NAMALWA (cell line): ENCODE measurements around the gene TESK2.
A peak's percentile ranks its signal among the peaks of the same experiment; 100 is the strongest.

Experiments
- DNase-seq: peaks from one replicate; pipeline ENCODE4 v3.0.0-alpha.2; 2015; ENCODE audit warnings: low spot score

TESK2 gene

DNA sequence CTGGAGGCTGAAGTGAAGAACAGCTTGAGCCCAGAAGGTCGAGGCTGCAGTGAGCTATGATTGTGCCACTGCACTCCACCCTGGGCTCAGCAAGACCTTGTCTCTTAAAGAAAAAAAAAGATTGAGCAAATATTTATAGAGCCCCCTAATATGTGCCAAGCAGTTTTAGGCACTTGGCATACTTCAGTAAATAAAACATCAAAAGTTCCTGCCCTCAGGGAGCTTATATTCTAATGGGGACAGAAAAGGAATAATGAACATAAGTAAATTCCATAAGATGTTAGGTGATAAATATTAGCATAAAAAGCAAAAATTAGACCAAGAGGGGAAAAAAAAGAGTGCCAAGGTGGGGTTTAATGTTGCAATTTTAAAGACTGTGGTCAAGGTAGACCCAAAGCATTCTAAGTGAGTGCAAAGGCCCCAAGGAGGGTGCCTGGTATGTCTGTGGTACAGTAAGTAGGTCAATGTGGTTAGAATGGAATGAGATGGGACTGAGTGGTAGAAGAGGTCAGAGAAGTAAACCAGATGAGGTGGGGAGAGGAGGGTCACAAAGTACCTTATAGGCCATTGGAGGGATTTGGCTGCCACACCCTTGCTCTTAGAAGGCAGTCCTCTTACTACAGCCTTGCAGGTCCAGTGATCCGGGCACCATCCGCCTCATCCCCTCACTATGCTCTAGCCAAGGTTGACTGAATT, 153.2 kb downstream of the TESK2 start:
- no peak for DNase-seq

DNA sequence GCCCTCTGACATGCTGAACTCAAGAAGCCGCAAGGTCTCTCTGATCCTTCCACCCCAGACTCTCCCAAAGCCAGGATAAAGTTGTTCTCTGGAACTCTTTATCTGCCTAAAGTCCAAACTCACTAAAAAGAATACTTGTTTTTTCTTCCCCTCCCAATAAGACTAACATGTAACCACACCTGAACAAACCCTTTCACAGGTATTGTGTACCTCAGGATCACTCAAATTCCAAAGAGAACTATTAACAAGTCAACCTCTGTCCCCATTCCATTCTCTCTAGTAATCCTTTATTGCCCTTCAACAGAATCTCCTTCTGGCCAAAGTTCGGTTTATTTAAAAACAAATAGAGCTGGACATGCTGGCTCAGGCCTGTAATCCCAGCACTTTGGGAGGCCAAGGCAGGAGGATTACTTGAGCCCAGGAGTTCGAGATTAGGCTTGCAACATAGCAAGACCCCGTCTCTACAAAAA, 155.1 kb downstream of the TESK2 start:
- DNase-seq, result no peak

- DNase-seq, result no peak
Measured at GRCh38 chr1:45334308-45335245, 156.4 kb downstream of the TESK2 start.

- DNase-seq, result no peak
Measured at GRCh38 chr1:45332346-45332720, 158.6 kb downstream of the TESK2 start.

DNA sequence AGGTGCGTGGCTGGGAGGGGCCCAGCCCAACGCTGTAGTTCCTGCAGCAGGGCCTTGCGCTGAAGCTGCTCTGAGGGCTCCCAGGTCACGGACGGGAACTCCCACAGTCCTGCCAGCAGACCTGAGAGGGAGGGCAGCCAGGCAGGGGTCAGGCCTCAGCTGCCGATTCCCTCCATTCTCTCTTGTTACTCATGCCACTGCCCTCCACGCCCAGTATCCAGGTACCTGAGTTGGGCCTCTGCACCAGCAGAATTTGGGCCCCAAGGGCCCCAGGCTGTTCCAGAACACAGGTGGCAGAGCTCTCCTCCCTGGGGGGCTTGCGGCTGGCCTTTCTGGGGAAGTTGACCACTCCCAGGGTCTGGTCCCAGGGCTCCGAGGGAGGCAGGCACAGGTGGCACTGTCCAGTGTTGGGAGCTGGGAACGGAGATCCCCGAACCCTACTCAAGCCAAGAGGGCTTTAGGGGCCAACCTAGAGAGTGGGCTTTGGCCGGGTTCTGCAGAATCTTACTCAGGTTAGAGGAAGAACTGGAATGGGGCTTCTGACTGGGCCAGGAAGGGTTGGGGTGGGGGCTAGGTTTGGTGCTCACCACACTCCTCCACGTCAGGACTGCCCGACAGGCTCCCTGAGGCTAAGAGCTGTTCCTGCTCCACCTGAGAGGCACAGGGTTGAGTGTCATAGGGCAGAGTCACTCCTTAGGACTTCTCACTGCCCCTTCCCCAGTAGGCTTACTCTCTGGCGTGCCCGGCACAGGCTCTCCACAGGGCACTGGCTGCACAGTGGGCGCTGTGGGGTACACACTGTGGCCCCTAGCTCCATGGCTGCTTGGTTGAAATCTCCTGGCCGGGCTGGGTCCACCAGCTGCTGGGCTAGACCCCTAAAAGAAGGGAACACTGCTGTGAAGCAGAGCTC, 159.3 kb downstream of the TESK2 start:
- DNase-seq, result no peak

- DNase-seq, result no peak
Measured at GRCh38 chr1:45329445-45329844, 161.5 kb downstream of the TESK2 start.

DNA sequence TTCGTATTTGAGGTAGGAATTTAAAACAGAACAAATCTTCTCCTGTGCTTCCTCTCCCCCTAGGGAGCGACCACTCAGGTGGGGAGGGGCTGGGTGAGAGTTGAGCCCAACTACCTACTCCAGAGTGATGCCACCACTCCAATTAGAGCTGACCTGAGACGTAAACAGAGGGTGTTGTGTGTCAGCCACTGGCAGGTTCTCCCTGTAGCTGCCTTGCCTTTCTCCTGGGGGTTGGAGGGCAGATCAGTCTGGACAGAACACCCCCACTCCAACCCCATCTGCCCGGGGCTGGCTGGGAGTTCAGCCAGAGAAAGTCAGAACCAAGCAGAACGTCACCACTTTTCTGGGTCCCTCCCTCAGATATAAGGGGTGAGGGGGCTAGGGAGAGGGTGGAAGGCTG, 162.3 kb downstream of the TESK2 start:
- DNase-seq, result no peak

DNA sequence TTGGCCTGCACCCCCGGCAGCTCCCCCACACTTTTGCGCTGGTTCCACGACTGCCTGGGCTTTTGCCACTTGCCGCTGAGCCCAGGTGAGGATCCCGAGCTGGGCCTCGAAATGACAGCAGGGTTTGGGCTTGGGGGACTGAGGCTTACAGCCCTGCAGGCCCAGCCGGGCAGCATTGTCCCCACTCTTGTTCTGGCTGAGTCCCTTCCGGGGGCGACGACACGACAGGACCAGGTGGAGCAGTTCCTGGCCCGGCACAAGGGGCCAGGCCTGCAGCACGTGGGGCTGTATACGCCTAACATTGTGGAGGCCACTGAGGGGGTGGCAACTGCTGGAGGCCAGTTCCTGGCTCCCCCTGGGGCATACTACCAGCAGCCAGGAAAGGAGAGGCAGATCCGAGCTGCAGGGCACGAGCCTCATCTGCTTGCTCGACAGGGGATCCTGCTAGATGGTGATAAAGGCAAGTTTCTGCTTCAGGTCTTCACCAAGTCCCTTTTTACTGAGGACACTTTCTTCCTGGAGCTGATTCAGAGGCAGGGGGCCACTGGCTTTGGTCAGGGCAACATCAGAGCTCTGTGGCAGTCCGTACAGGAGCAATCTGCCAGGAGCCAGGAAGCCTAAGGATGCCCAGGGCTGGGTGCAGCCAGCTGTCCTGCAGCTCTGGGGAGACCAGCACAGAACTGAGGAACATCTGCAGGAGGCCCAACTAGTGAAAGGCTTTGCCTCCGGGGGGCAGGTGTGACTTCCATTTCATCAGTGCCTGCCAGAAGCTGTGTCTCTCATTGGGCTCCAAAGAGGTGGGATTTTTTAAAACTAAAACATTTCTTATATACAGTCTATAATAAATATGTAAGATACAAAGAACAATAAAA, 163.1 kb downstream of the TESK2 start:
- peak; percentile 67 for DNase-seq

DNA sequence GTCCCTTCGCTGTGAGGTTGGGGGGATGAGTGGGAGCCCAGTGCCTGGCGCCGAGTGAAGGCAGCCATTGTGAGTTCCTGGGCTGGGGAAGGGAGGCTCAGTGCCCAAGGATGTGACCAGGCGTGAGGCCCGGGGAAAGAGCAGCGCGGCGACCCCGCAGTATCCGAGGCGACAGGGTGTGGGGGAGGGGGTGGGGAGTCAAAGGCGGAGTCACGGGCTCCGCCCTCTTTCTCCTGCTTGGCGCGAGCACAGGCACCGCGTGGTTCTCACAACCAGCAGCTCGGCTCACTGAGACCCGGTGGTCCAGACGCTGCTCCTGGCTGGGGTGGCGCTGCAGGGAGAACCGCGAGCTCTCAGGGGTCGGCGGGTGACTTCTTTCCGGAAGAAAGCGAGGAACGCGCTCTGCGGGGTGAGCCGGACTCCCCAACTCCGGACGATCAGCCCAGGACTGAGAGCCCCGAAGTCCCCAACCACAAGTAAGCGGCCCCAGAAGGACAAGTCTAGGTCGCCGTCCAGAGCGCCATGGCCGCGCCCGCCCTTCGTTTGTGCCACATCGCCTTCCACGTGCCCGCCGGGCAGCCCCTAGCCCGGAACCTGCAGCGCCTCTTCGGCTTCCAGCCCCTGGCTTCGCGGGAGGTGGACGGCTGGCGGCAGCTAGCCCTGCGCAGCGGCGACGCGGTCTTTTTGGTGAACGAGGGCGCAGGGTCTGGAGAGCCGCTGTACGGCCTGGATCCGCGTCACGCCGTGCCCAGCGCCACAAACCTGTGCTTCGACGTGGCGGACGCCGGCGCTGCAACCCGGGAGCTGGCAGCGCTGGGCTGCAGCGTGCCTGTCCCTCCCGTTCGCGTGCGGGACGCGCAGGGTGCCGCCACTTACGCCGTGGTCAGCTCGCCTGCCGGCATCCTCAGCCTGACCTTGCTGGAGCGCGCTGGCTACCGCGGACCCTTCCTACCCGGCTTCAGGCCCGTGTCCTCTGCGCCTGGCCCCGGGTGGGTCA, 164.0 kb downstream of the TESK2 start, which contains the start of gene HPDL:
TSS of gene HPDL (plus strand) at position 269 of the 997 bp plus-strand sequence. CDS start at position 523, 254 bp downstream.
- peak; percentile 88 for DNase-seq

DNA sequence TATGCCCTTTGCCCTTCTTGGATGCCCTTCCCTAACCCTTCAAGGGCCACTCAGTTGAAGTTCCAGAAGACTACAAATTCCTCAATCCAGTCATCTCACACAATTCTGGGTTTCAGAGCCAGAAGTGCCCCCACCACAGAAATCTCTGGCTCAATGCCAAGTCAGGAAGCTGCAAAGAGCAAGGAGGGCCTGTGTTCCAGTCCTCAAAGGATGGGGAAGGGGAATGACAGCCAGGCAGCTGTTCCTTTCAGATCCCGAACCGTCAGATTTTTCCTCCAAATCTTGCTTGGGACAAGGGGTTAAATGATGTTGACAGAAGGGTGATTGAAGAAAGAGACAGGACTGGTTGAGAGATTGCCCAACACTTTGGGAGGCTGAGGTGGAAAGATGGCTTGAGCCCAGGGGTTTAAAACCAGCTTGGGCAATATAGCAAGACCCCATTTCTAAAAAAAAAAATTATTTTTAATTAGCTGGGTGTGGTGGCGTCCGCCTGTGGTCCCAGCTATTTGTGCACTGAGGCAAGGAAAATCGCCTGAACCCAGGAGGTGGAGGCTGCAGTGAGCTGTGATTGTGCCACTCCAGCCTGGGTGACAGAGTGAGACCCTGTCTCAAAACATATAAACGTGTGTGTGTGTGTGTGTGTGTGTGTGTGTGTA, 165.0 kb downstream of the TESK2 start:
- DNase-seq, result no peak

- DNase-seq, result no peak
Measured at GRCh38 chr1:45322486-45323040, 168.4 kb downstream of the TESK2 start.

- DNase-seq, result no peak
Measured at GRCh38 chr1:45321444-45321843, 169.5 kb downstream of the TESK2 start.

DNA sequence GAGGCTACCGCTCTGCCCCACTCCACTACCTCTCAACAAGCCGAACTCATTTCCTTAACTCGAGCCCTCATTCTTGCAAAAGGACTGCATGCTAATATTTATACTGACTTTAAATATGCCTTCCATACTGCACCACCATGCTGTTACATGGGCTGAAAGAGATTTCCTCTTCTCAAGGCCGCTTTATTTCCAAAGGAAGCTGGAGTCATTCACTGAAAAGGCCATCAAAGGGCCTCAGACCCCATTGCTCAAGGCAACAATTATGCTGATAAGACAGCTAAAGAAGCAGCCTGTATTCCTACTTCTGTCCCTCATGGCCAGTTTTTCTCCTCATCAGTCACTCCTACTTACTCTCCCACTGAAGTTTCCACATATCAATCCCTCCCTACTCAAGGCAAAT, 171.2 kb downstream of the TESK2 start:
- no peak for DNase-seq

GRCh38 chr1:45317166-45317565, 173.8 kb downstream of the TESK2 start:
- no peak for DNase-seq

GRCh38 chr1:45314266-45314665, 176.7 kb downstream of the TESK2 start:
- DNase-seq, result no peak

DNA sequence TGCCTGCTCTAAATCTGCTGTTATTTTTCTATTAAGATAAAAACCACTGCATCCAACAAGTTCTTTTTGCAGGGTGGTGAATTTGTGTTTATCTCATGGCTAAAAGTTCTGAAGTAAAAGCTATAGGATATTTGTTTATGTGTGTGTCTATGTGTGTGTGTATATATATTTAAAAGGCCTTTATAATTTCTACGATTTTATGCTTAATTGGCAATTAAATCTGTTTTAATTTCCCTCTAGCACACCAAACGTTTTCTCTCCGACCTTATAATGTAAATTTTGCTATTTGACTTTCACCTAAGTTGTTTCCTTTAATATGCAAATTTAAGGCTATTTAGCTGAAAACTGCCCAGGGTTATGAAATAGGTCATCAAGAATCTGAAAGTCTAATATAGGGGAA, 184.1 kb downstream of the TESK2 start:
- no peak for DNase-seq

GRCh38 chr1:45306319-45306718, 184.6 kb downstream of the TESK2 start:
- DNase-seq, result peak; percentile 47

- DNase-seq, result no peak
Measured at GRCh38 chr1:45305231-45305630, 185.7 kb downstream of the TESK2 start.
